Measurements from ENCODE around the gene PIK3R1.

DNA sequence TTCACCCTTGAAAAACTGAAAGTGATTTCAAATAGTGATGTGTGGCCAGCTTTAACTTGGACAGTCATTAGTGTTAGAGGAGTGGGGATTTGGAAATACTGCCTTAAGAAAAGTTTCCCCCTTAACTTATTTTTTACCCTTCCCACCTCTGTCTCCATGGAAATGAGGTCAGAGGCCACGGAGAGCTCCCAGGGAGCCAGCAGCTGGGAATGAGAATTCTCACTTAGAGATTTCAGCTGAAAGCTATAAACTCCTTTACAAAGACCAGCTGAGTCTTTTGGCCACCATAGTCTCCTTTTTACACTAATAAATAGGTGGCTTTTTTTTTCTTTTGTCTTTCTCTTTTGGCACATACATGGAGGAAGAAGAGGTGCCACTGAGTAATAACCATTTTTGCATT, 45.7 kb upstream of the PIK3R1 start:
- TF ChIP-seq, protein P1, sequence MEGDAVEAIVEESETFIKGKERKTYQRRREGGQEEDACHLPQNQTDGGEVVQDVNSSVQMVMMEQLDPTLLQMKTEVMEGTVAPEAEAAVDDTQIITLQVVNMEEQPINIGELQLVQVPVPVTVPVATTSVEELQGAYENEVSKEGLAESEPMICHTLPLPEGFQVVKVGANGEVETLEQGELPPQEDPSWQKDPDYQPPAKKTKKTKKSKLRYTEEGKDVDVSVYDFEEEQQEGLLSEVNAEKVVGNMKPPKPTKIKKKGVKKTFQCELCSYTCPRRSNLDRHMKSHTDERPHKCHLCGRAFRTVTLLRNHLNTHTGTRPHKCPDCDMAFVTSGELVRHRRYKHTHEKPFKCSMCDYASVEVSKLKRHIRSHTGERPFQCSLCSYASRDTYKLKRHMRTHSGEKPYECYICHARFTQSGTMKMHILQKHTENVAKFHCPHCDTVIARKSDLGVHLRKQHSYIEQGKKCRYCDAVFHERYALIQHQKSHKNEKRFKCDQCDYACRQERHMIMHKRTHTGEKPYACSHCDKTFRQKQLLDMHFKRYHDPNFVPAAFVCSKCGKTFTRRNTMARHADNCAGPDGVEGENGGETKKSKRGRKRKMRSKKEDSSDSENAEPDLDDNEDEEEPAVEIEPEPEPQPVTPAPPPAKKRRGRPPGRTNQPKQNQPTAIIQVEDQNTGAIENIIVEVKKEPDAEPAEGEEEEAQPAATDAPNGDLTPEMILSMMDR (IDR thresholded peaks at IDR 0.05) = no peak
- TF ChIP-seq EZH2phosphoT487 (IDR thresholded peaks at IDR 0.05) (no peak), EZH2 (IDR thresholded peaks at IDR 0.05) (no peak)

All from neural progenitor cell (in vitro differentiated cells).